KG1 (cell line): ENCODE results near the gene CCDC15.
"Not testable (repeated sequence)": the region's sequence is repeated elsewhere in the genome, so short reads cannot be mapped to it uniquely, and the experiment has no call there.

Experiments used
- DNase-seq: peaks from one replicate; lab custom pipeline; 2025; lab: John Stamatoyannopoulos, UW

Gene CCDC15

DNA sequence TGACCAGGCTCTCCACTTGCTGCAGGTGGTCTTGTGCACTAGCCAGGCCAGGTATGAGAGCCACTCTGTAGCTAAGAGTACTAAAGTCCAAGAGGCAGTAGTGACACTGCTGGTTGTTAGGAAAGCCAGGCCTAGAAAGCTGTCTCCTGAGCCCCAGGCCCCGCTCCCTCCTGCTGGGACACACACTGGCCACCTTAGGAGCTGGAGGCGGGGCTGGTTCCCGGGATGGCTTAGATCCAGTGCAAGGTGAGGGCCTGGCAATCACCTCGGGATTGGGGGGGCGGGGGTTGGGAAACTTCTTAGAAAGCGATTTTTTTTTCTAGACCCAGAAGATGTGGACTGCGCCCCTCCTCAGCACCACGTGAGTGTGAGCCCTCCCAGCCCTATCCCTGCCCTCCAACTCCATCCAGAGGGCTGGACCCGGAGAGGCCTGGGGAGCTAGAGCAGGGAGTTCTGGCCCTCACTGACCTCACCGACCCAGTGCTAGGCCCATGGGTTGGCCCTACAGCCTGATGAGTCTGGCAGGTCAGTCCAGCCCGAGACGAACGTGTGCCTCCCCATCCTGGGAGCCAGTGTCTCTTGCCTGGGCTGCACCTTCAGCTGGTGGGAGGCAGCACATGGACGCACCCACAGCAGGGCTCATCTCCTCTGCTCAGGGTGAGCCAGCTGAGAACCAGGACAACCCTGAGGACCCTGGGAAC, 127.2 kb downstream of the CCDC15 start:
- DNase-seq = no peak

DNA sequence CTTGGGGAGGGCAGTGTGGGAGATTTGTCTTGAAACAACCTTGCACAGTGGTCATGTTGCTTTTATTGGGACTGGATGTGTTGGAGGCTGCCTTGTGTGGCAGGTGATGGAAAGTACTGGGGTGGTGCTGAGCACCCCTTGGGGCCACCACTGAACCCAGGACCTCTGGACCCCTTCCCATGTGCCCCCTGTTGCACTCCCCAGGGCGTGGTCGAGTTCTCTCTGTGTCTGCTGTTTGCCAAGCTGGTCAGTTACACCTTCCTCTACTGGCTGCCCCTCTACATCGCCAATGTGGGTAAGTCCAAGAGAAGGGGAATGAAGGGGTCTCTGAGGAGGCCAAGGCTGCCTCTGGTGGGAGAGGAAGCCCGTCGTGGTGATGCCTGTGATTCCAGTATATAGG, 128.0 kb downstream of the CCDC15 start:
- no peak for DNase-seq

DNA sequence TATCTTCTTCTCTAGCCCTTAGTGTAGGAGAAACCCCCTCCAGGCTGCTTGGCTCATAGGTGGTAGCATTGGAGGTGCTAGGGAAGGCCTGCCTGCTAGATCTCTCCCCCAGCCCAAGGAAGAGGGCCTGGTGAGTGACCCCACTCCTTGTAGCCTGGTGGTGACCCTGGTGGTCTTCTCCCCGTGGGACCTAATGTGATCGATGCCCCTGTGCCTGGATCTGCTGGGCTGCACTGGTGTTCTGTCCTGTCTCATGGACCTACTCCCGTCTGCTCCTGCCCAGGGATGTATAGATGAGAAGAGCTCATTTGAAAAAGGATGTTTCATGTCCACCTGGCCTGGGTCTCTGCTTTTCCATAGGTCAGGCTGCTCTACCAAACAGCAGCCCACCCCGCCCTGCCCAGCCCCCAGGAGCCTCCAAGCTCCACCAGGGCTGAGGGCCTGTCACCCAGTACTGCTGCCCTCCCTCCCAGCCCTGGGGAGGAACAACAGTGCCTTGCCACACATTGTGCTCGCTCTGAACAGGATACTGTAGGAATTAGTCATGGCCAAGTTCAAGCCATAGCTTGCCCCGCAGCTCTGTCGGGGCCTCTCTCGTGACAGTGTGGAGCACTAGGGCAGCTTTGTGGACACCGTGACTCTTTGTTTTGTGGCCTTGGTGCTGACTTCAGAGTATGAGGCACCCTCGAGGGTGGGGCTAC, 128.8 kb downstream of the CCDC15 start:
- no peak for DNase-seq

DNA sequence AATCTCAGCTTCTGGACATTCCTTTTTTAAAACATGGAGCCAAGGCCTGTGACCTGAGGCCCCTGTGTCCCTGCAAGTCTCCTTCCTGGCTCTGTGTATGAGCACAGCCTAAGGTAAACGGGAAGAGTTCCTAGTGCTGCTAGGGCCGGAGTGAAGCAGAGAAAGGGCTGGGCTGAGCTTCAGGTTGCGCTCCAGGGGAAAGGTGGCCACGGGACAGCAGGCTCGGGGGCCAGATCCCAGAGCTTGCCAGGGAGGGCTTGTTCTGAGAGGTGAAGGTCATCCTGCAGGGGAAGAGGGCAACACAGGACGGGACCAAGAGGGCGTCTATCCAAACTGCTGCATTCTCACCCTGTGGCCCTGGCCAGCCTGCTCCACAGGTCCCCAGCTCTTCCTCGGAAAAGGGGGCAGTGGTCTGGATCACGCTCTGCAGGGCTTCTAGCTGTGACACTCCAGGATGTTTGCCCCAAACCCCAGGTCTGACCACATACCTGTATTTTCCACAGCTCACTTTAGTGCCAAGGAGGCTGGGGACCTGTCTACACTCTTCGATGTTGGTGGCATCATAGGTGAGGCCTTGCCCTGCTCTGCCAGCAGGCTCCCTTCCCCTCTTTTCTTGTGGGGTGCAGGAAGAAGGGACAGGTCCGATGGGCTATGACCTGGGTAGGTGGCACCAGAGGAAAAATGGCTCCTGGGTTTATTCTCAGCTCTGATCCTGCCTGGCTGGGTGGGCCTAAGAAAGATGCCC, 129.5 kb downstream of the CCDC15 start:
- DNase-seq = no peak

DNA sequence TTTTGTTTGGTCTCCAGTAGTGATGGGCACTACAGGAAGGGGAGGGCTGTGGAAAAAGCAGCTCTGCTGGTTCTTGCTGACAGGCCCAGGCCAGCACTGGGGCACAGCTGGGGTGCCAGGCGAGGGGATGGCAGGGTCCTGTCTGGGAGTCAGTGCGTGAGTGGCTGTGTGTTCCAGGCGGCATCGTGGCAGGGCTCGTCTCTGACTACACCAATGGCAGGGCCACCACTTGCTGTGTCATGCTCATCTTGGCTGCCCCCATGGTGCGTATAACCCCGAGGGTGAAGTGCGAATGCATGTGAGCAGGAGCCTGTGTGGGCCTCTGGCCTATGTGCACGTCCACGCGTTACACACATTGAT, 130.0 kb downstream of the CCDC15 start:
- DNase-seq = no peak

DNA sequence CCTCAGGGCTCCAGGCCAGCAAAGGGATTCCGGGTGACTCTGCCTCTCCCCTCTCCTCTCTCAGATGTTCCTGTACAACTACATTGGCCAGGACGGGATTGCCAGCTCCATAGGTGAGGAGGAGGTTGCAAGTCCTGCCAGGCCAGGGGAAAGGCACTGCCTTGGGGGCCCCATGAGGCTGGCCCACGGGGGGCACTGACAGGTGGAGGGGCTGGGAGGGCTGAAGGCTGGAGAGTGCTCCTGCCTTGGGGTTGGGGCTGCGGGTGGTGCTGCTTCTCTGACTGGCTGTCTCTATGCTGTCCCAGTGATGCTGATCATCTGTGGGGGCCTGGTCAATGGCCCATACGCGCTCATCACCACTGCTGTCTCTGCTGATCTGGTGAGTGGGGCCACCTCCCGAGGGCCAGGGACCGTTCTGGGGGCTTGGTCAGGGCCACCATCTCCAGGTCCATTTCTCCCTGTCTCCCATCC, 130.8 kb downstream of the CCDC15 start:
- no peak for DNase-seq

DNA sequence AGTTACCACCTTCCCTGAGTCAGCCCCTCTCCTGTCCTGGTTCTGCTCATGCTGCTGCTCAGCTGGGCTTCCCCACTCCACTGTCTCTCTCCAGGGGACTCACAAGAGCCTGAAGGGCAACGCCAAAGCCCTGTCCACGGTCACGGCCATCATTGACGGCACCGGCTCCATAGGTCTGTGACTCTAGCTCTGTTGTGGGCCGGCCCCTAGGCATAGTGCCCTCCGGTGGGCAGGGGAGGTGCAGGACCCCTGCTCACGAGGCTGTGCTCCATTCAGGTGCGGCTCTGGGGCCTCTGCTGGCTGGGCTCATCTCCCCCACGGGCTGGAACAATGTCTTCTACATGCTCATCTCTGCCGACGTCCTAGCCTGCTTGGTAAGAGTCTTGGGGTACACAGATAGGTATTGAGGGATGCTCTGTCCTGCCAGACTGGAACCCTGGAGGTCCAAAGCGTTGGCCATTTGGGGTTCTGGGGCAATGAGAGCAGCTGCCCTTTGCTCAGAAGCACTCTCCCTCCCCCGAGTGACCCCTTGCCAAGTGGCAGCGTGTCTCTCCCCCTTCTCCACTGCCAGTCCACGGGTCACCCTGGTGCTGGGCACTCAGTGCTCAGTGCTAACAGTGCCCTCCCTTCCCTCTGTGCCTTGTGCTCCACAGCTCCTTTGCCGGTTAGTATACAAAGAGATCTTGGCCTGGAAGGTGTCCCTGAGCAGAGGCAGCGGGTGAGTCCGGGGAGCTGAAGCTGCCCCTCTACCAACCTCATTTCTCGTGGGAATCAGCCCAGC, 131.5 kb downstream of the CCDC15 start:
- no peak for DNase-seq

DNA sequence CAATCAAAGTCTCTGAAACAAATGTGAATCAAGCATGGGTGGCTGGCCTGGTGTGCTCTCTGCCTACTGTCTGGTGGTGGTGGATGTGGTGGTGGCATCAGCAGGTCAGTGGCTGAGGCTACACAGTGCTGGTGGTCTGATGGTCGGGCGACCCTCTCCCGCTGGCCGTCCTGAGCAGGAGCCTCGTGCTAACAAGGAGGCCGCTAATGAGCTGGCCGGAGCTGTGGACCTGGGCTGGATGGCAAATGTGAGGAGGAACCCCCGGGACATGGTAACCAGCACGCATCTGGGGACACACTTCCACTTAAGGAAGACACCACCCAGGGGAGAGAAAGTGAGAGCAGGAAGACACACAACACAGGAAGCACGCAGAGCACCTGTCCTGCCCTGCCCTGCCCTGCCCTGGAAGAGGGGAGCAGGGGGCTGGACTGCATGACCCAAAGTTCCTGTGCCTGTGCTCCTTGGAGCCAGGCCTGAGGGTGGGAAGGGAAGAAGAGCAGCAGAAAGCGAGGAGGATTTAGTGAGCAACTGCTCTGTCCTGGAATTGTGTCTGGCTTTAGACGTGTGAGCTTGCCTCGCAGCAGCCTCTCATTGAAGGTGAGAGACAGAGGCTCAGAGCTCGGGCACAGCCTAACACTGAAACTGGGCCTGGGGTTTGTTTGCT, 132.8 kb downstream of the CCDC15 start:
- DNase-seq = no peak

DNA sequence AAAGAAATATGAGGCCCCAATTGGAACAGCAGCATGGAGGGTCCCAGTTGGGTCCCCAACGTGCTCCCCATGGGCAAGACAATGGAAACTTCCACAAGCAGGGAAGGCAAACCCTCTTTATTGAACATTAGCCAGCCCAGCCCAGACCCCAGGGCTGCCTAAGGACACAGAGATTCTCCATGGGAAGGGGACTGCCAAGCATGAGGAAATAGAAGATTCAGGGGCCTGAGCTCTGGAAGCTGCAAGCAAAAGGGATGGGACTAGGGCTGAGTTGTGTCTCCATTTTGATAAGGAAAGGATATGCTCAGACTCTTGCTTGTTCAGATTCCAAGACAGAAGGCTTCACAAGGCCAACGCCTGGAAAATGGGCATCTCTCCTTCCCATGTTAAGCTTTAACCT, 134.1 kb downstream of the CCDC15 start:
- no peak for DNase-seq

DNA sequence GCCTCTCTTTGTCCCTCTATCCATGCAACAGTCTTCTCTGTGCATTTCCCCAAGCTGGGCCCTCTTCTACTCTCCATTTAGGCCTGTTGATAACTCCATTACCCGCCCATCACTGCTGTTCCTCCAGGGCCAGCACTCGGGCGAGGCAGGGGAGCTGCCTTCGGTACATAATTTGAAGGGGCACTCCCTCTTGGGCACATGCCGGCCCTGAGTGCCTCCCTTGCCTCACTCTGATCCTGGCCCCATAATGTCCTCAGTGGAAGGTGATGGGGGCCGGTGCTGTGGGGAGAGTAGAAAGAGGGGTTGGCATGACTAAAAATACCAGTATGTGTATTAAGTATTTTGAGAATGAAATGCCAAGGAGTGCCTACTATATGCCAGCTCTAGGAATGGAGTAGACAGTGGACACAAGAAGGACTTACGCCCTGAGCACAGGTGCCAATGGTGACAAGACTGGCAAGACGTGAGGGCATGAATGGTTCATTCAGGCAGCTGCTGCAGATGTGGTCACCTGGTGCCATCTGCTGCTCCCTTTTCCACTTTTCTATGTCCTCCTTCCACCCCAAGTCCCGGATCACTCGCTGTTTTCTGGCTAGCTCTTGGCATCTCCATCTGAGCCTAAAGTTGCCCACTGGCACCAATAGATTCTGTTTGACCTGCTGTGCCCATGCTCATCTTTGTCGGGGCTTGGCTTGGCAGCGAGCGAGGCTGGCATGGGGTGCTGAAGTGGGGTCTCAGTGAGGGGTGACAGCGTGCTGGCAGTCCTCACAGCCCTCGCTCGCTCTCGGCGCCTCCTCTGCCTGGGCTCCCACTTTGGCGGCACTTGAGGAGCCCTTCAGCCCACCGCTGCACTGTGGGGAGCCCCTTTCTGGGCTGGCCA, 134.8 kb downstream of the CCDC15 start:
- no peak for DNase-seq

DNA sequence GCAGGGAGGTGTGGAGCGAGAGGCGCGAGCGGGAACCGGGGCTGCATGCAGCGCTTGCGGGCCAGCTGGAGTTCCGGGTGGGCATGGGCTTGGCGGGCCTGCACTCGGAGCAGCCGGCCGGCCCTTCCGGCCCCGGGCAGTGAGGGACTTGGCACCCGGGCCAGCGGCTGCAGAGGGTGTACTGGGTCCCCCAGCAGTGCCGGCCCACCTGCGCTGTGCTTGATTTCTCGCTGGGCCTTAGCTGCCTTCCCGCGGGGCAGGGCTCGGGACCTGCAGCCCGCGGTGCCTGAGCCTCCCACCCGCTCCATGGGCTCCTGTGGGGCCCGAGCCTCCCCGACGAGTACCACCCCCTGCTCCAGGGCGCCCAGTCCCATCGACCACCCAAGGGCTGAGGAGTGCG, 135.5 kb downstream of the CCDC15 start:
- not testable (repeated sequence) for DNase-seq

DNA sequence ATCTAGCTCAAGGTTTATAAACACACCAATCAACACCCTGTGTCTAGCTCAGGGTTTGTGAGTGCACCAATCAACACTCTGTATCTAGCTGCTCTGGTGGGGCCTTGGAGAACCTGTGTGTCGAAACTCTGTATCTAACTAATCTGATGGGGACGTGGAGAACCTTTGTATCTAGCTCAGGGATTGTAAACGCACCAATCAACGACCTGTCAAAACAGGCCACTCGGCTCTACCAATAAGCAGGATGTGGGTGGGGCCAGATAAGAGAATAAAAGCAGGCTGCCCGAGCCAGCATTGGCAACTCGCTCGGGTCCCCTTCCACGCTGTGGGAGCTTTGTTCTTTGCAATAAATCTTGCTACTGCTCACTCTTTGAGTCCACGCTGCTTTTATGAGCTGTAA, 136.1 kb downstream of the CCDC15 start:
- DNase-seq = not testable (repeated sequence)

DNA sequence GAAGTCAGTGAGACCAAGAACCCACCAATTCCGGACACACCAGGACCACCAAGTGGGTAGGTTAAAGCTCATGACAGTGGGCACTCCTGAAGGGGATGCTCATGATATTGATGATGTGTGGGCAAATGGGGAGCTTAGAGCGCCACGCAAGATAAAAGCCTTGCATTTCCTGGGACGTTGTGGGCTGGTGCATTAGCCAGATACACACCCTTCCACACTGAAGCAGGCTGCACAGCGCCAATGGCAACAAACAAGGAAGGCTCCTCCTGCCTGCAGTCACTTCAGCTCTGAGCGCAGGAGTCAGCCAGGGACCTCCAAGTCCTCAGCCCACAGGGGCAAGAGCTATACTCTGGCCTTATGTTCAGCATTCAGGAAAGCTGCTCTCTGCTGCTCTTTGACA, 136.8 kb downstream of the CCDC15 start:
- no peak for DNase-seq
